H1 (cell line): ENCODE measurements around the gene CMSS1. TPM values are rescaled to one million over a fixed set of nuclear protein-coding genes. Genes with fewer than 3 reads are reported as not detected.

Experiments
- CTCF ChIA-PET: fragments of 300-600 bp; sonication (Branson Sonifier 250); formaldehyde crosslinking; loops from one replicate; lab custom pipeline; 2021; ENCODE audit not compliant: partially characterized antibody; lab: Charles Lee
- POLR2A ChIA-PET: fragments of 300-600 bp; sonication (Branson Sonifier 250); formaldehyde crosslinking; loops from one replicate; lab custom pipeline; 2021; ENCODE audit warnings: inconsistent platforms; ENCODE audit not compliant: partially characterized antibody; lab: Charles Lee
- DNase-seq, 2 experiments: peaks; one replicate each; pipeline versions ENCODE4 v3.0.0 to v3.0.0-alpha.2; 2010 to 2022; ENCODE audit warnings: low spot score in 2 of 2, low read depth in 1 of 2, mixed read lengths in 1 of 2
- FAIRE-seq: peaks from 2 replicates; lab custom pipeline; 2011; peaks lifted over from hg19 to GRCh38; lab: Jason Lieb, UNC
- H2AFZ ChIP-seq: 2 replicates; pipeline ENCODE4 v1.8.1; 2012; ENCODE audit warnings: low read length, inconsistent platforms
- H2AK5ac ChIP-seq: 2 replicates; pipeline ENCODE4 v1.6.1; 2013; ENCODE audit warnings: low read depth, low read length
- H2BK120ac ChIP-seq: replicated peaks from 2 replicates; pipeline ENCODE3; 2013; ENCODE audit warnings: low read depth, low read length, inconsistent platforms
- H2BK12ac ChIP-seq: 2 replicates; pipeline ENCODE4 v1.6.1; 2013; ENCODE audit warnings: low read depth, low read length
- H2BK15ac ChIP-seq: 2 replicates; pipeline ENCODE4 v1.6.1; 2013; ENCODE audit warnings: low read length
- H2BK20ac ChIP-seq: 2 replicates; pipeline ENCODE4 v1.6.1; 2013; ENCODE audit warnings: low read length
- H2BK5ac ChIP-seq: 2 replicates; pipeline ENCODE4 v1.6.1; 2013; ENCODE audit warnings: low read depth, low read length
- H3K14ac ChIP-seq: 2 replicates; pipeline ENCODE4 v1.6.1; 2013; ENCODE audit warnings: inconsistent platforms; ENCODE audit not compliant: insufficient read length
- H3K18ac ChIP-seq: 2 replicates; pipeline ENCODE4 v1.6.1; 2013; ENCODE audit warnings: low read length; ENCODE audit errors: extremely low read depth
- H3K23ac ChIP-seq: 2 replicates; pipeline ENCODE4 v1.6.1; 2013; ENCODE audit warnings: inconsistent platforms; ENCODE audit not compliant: insufficient read length
- H3K23me2 ChIP-seq: 2 replicates; pipeline ENCODE4 v1.6.1; 2013; ENCODE audit warnings: low read depth, low read length
- H3K27ac ChIP-seq: 2 replicates; pipeline ENCODE4 v1.6.1; 2011; ENCODE audit warnings: low read depth, low read length, inconsistent platforms
- H3K27me3 ChIP-seq, 4 experiments: replicated peaks in 1 of 4; 1 replicate in 1 of 4; 2 replicates in 3 of 4; pipeline versions ENCODE4 v1.6.1 to v1.8.1; 2011 to 2013; ENCODE audit warnings: low read length in 3 of 4, mild to moderate bottlenecking in 3 of 4, inconsistent platforms in 2 of 4, mixed read lengths in 2 of 4, moderate library complexity in 1 of 4; ENCODE audit not compliant: control insufficient read depth in 3 of 4, insufficient read depth in 3 of 4; ENCODE audit errors: extremely low read depth in 1 of 4
- H3K36me3 ChIP-seq, 4 experiments: 2 replicates each; pipeline versions ENCODE4 v1.6.1 to v1.8.1; 2011 to 2013; ENCODE audit warnings: mild to moderate bottlenecking in 4 of 4, low read length in 3 of 4, moderate library complexity in 2 of 4, control low read depth in 1 of 4, inconsistent platforms in 1 of 4; ENCODE audit not compliant: insufficient read depth in 4 of 4, control insufficient read depth in 2 of 4
- H3K4ac ChIP-seq: replicated peaks from 2 replicates; pipeline ENCODE3; 2013; ENCODE audit warnings: low read length, low read depth, mixed read lengths, inconsistent platforms; ENCODE audit not compliant: insufficient read length
- H3K4me1 ChIP-seq, 4 experiments: replicated peaks in 1 of 4; 1 replicate in 1 of 4; 2 replicates in 3 of 4; pipeline versions ENCODE4 v1.6.1 to v1.8.1; 2011 to 2013; ENCODE audit warnings: low read length in 3 of 4, inconsistent platforms in 2 of 4, mixed read lengths in 1 of 4; ENCODE audit not compliant: insufficient read depth in 4 of 4, control insufficient read depth in 3 of 4
- H3K4me2 ChIP-seq, 2 experiments: 2 replicates each; pipeline versions ENCODE4 v1.6.1 to v1.8.1; 2011 to 2013; ENCODE audit warnings: low read depth in 2 of 2, low read length in 2 of 2, control low read depth in 1 of 2, inconsistent platforms in 1 of 2, mild to moderate bottlenecking in 1 of 2; ENCODE audit not compliant: insufficient read depth in 1 of 2
- H3K4me3 ChIP-seq, 4 experiments: fragments of 200-600, 300-600 bp in 1 of 4; sonication (generic), shearing (Covaris generic), sonication (Bioruptor Twin) in 1 of 4; 2 replicates each; pipeline versions ENCODE4 v1.5.1 to v1.8.1; 2011 to 2016; ENCODE audit warnings: low read length in 4 of 4, low read depth in 3 of 4, control low read depth in 2 of 4, inconsistent platforms in 2 of 4, mild to moderate bottlenecking in 2 of 4, mixed read lengths in 1 of 4, moderate library complexity in 1 of 4; ENCODE audit not compliant: insufficient read depth in 2 of 4; ENCODE audit errors: extremely low read depth in 1 of 4
- H3K56ac ChIP-seq: replicated peaks from 2 replicates; pipeline ENCODE3; 2013; ENCODE audit warnings: low read depth, mild to moderate bottlenecking, mixed read lengths, low read length, inconsistent platforms; ENCODE audit not compliant: insufficient read length
- H3K79me1 ChIP-seq: 2 replicates; pipeline ENCODE4 v1.6.1; 2013; ENCODE audit warnings: low read depth, low read length, control low read depth
- H3K79me2 ChIP-seq, 2 experiments: 2 replicates each; pipeline versions ENCODE4 v1.6.1 to v1.8.1; 2012 to 2013; ENCODE audit warnings: low read length in 2 of 2, mild to moderate bottlenecking in 2 of 2, inconsistent platforms in 1 of 2; ENCODE audit not compliant: insufficient read depth in 2 of 2, control insufficient read depth in 1 of 2
- H3K9ac ChIP-seq, 4 experiments: replicated peaks in 1 of 4; 1 replicate in 1 of 4; 2 replicates in 3 of 4; pipeline versions ENCODE4 v1.6.1 to v1.8.1; 2011 to 2013; ENCODE audit warnings: low read depth in 3 of 4, low read length in 3 of 4, control low read depth in 2 of 4, mild to moderate bottlenecking in 2 of 4, moderate library complexity in 2 of 4, inconsistent platforms in 1 of 4; ENCODE audit errors: extremely low read depth in 1 of 4
- H3K9me3 ChIP-seq, 2 experiments: 2 replicates each; pipeline versions ENCODE4 v1.6.1 to v1.8.1; 2012 to 2013; ENCODE audit warnings: mild to moderate bottlenecking in 2 of 2, moderate library complexity in 2 of 2, control low read depth in 1 of 2, inconsistent platforms in 1 of 2, low read depth in 1 of 2, low read length in 1 of 2, mixed read lengths in 1 of 2; ENCODE audit not compliant: insufficient read depth in 2 of 2
- H4K20me1 ChIP-seq, 2 experiments: replicated peaks in 1 of 2; 2 replicates each; pipeline versions ENCODE3 to v1.8.1; 2011 to 2013; ENCODE audit warnings: inconsistent platforms in 2 of 2, low read length in 2 of 2, mild to moderate bottlenecking in 1 of 2; ENCODE audit not compliant: insufficient read depth in 2 of 2, control insufficient read depth in 1 of 2
- H4K5ac ChIP-seq: 2 replicates; pipeline ENCODE4 v1.6.1; 2013; ENCODE audit warnings: low read length, low read depth, mixed read lengths, inconsistent platforms; ENCODE audit not compliant: insufficient read length
- H4K8ac ChIP-seq: 2 replicates; pipeline ENCODE4 v1.8.0; 2013; ENCODE audit warnings: mild to moderate bottlenecking, moderate library complexity, low read length, inconsistent platforms; ENCODE audit not compliant: insufficient read depth; ENCODE audit errors: extremely low read depth
- H4K91ac ChIP-seq: replicated peaks from 2 replicates; pipeline ENCODE3; 2013; ENCODE audit warnings: low read length, mixed read lengths, inconsistent platforms; ENCODE audit not compliant: insufficient read length
- CREB1 ChIP-seq: IDR thresholded peaks from 2 replicates; pipeline ENCODE4 v1.6.1; 2012; ENCODE audit warnings: inconsistent platforms
- MAX ChIP-seq: IDR thresholded peaks from 2 replicates; pipeline ENCODE4 v1.6.1; 2012; ENCODE audit warnings: inconsistent platforms
- PHF8 ChIP-seq: fragments of 200-600 bp; sonication (generic); conservative IDR thresholded peaks from 2 replicates; pipeline ENCODE4 v1.7.1; 2012; ENCODE audit warnings: low read depth, mild to moderate bottlenecking, inconsistent platforms, low read length, moderate library complexity
- WGBS, 2 experiments: shearing (Covaris generic) in 1 of 2; methylation state at CpG; one replicate each; pipeline versions ENCODE4 v1.1.6 to v1.1.7; 2013 to 2015; ENCODE audit warnings: low lambda C conversion rate in 2 of 2, mixed read lengths in 2 of 2, inconsistent platforms in 1 of 2, low coverage in 1 of 2, missing lambda C conversion rate in 1 of 2; ENCODE audit not compliant: insufficient replicate concordance in 2 of 2, insufficient coverage in 1 of 2, insufficient read length in 1 of 2; ENCODE audit errors: extremely low coverage in 1 of 2, missing lambda C conversion rate in 1 of 2; 5-methylcytosine and 5-hydroxymethylcytosine counted together
- polyA plus RNA-seq, 7 experiments: library from polyadenylated mRNA; depleted of rRNA in 3 of 7; stranded (reverse) in 5 of 7; unstranded in 2 of 7; fragments of >200 nt in 5 of 7; fragments of 200-250 nt in 2 of 7; gene quantifications; 1 replicate in 5 of 7; 2 replicates in 1 of 7; 4 replicates in 1 of 7; pipeline versions ENCODE4 v1.2.1 to v1.2.3, GENCODE V29; 2011 to 2013; ENCODE audit warnings: missing spikeins in 2 of 7, mixed read lengths in 2 of 7
- total RNA-seq: library from RNA; stranded (reverse); fragmentation: NEBNext Ultra II Directional; extraction: Animal tissue kit (Norgen Biotek cat#: 25700); gene quantifications from 2 replicates; pipeline ENCODE4 v1.2.1, GENCODE V29; 2021

The CMSS1 gene
- total and polyA plus RNA-seq, 2 of the 8 experiments (the other 6 are each of a cell fraction or from before 2014, with no cell fraction given), result 15.2 to 75.1 TPM

- no peak overlapping the region for H3K4me2 ChIP-seq
- H2BK12ac ChIP-seq, result no peak overlapping the region
- ChIA-PET CTCF (interaction anchor here (0.6 to 3.3 kb wide), 7 partner anchors 11 to 262 kb away, joined by 3 to 10 read pairs (median 3); no protein-coding TSS in a partner anchor), POLR2A (no interaction called here)
- peak overlapping the region; percentile 60 for H4K5ac ChIP-seq
- DNase-seq (no peak), FAIRE-seq (no peak)
- no peaks in the 10 kb centered on the region for H3K9me3 ChIP-seq
- H2BK20ac ChIP-seq, result no peak overlapping the region
- no peak overlapping the region for H3K4ac ChIP-seq
- no peak overlapping the region for H4K8ac ChIP-seq
- H2AFZ ChIP-seq, result no peak overlapping the region
- TF ChIP-seq CREB1, result no peak
- TF ChIP-seq PHF8, result no peak
- no peak for TF ChIP-seq MAX
- no peak overlapping the region for H2BK120ac ChIP-seq
- H3K56ac ChIP-seq, result no peak overlapping the region
- no peak overlapping the region for H2BK5ac ChIP-seq
- H4K20me1 ChIP-seq, result no peaks in the 10 kb centered on the region
- no peaks in the 10 kb centered on the region for H3K36me3 ChIP-seq
- H3K4me3 ChIP-seq, result no peak overlapping the region
- H3K27ac ChIP-seq, result no peak overlapping the region
- H2AK5ac ChIP-seq, result no peak overlapping the region
- peaks cover 0 to 2% (median 0%) of the 10 kb centered on the region in 4 experiments; a peak in 1 of 7 replicates for H3K4me1 ChIP-seq
- H3K79me1 ChIP-seq, result no peaks in the 10 kb centered on the region
- H4K91ac ChIP-seq, result no peak overlapping the region
- H3K18ac ChIP-seq, result no peak overlapping the region
- no peak overlapping the region for H3K9ac ChIP-seq
- no peak overlapping the region for H3K14ac ChIP-seq
- H2BK15ac ChIP-seq, result no peak overlapping the region
- H3K27me3 ChIP-seq, result no peaks in the 10 kb centered on the region
- no peaks in the 10 kb centered on the region for H3K79me2 ChIP-seq
- WGBS, 2 experiments, result 91% methylated on average over 1 of the region's 1 CpG; no CpG with 5 or more reads in 1 of the 2 experiments
- no peak overlapping the region for H3K23ac ChIP-seq
- no peaks in the 10 kb centered on the region for H3K23me2 ChIP-seq
These were observed 287.8 kb downstream of the CMSS1 start for GRCh38 chr3:100105501-100105900.
